Esophagus muscularis mucosa (tissue), 4 donors: ENCODE data around the gene GHR. TPM values are rescaled to one million over a fixed set of nuclear protein-coding genes. Genes with fewer than 3 reads are reported as not detected.

Experiments
- DNase-seq: peaks from one replicate; pipeline ENCODE4 v3.0.0-alpha.2; 2017; ENCODE audit errors: extremely low spot score
- H3K27ac ChIP-seq, 4 donors: fragments of 200-600 bp; sonication (generic); replicated peaks in 1 of 4; 1 replicate in 3 of 4; 2 replicates in 1 of 4; pipeline ENCODE4 v1.5.1; 2016 to 2019; ENCODE audit warnings: mild to moderate bottlenecking in 1 of 4
- H3K27me3 ChIP-seq, 4 donors: fragments of 200-600 bp; sonication (generic); one replicate each; pipeline versions ENCODE4 v1.5.1 to v1.6.0; 2016 to 2019
- H3K36me3 ChIP-seq, 4 donors: fragments of 200-600 bp; sonication (generic); one replicate each; pipeline ENCODE4 v1.5.1; 2016 to 2019
- H3K4me1 ChIP-seq, 4 donors: fragments of 200-600 bp; sonication (generic); one replicate each; pipeline ENCODE4 v1.5.1; 2016 to 2019
- H3K4me3 ChIP-seq, 4 donors: fragments of 200-600 bp; sonication (generic); 1 replicate in 2 of 4; 2 replicates in 2 of 4; pipeline ENCODE4 v1.5.1; 2016 to 2019; ENCODE audit warnings: mild to moderate bottlenecking in 4 of 4, moderate library complexity in 1 of 4
- H3K9me3 ChIP-seq, 4 donors: fragments of 200-600 bp; sonication (generic); 1 replicate in 3 of 4; 2 replicates in 1 of 4; pipeline ENCODE4 v1.5.1; 2016 to 2019
- EP300 ChIP-seq: sonication (generic); formaldehyde crosslinking; IDR thresholded peaks from one replicate; pipeline ENCODE4 v1.6.1; 2017; ENCODE audit warnings: antibody characterized with exemption
- POLR2A ChIP-seq: fragments of 450-650 bp; IDR thresholded peaks from one replicate; pipeline ENCODE4 v1.6.1; 2017; ENCODE audit warnings: antibody characterized with exemption, moderate library complexity, mild to moderate bottlenecking, low read depth
- POLR2AphosphoS5 ChIP-seq, 2 donors: sonication (generic); formaldehyde crosslinking; IDR thresholded peaks; one replicate each; pipeline ENCODE4 v1.6.1; 2017; ENCODE audit warnings: antibody characterized with exemption in 2 of 2
- WGBS: methylation state at CpG from one replicate; pipeline ENCODE4 v1.1.5; 2018; 5-methylcytosine and 5-hydroxymethylcytosine counted together
- intact Hi-C: fragments of 100-400 bp; cut with DNase I; formaldehyde crosslinking; loops from one replicate; pipeline ENCODE4 v1.15.1; 2023
- total RNA-seq, 4 donors: library from RNA; depleted of rRNA; stranded (reverse); fragments of >200 nt; gene quantifications; one replicate each; pipeline versions ENCODE4 v1.1.0 to v1.2.1, GENCODE V29; 2016
- TF ChIP-seq, protein P1 (sequence below), 3 experiments: fragments of 200-600 bp in 2 of 3; fragments of 450-650 bp in 1 of 3; sonication (generic) in 2 of 3; IDR thresholded peaks; one replicate each; pipeline ENCODE4 v1.5.1; 2017 to 2019; ENCODE audit warnings: antibody characterized with exemption in 3 of 3, mild to moderate bottlenecking in 2 of 3, moderate library complexity in 1 of 3

The GHR gene
- total RNA-seq, 4 donors from 2014 or later: 5.3 to 9.1 (median 6.5) TPM

DNA sequence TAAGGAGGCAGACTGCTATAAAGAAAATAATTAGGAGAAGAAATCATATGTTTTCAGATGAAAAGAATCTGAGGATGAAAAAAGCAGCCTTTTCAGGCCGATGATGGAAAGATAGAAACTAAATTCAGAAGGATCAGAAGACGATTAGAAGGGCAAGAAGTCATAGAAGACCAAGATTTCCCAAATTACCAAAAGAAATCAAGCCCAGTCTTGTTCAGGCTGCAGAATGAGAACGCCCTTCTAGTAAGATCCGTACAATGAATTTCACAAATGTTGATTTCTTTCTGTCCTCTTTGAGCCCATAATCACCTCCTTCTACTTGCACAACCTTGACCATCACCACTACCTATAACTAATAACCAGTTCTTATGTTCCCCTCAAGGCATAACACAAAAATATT, 218.8 kb downstream of the GHR start:
- no peaks in the 10 kb centered on the region for H3K4me1 ChIP-seq
- TF ChIP-seq EP300 (no peak), POLR2A (no peak), POLR2AphosphoS5 (IDR thresholded peaks at IDR 0.05) (no peak)
- TF ChIP-seq, protein P1, sequence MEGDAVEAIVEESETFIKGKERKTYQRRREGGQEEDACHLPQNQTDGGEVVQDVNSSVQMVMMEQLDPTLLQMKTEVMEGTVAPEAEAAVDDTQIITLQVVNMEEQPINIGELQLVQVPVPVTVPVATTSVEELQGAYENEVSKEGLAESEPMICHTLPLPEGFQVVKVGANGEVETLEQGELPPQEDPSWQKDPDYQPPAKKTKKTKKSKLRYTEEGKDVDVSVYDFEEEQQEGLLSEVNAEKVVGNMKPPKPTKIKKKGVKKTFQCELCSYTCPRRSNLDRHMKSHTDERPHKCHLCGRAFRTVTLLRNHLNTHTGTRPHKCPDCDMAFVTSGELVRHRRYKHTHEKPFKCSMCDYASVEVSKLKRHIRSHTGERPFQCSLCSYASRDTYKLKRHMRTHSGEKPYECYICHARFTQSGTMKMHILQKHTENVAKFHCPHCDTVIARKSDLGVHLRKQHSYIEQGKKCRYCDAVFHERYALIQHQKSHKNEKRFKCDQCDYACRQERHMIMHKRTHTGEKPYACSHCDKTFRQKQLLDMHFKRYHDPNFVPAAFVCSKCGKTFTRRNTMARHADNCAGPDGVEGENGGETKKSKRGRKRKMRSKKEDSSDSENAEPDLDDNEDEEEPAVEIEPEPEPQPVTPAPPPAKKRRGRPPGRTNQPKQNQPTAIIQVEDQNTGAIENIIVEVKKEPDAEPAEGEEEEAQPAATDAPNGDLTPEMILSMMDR (IDR thresholded peaks at IDR 0.05): no peak
- no peaks in the 10 kb centered on the region for H3K27me3 ChIP-seq
- no peaks in the 10 kb centered on the region for H3K36me3 ChIP-seq
- no peaks in the 10 kb centered on the region for H3K9me3 ChIP-seq
- no peak overlapping the region for H3K4me3 ChIP-seq
- WGBS: 93% methylated on average over 4 of the region's 4 CpGs
- no peak for DNase-seq
- intact Hi-C loops: no loop called here
- no peak overlapping the region for H3K27ac ChIP-seq

- 82% methylated on average over 1 of the region's 1 CpG for WGBS
These were observed 220.1 kb downstream of the GHR start for GRCh38 chr5:42643360-42643759.

DNA sequence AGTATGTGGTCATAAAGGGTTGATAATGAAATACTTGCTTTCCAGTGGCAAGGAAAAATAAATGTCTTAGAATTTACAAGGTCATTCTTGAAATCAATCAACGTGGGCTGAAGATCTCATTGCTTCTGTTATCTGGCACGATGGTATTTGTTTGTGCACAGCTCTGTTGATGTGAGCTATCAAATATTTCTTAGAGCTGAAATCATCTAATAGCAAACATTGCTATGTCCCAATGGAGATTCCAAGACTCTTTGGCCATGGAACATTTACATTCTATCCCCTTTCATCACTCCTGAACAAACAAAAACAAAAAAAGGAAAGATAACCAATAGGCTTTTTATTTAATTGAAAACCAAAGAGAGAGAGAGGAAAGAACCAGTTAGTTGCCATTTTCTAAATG, 221.9 kb downstream of the GHR start:
- TF ChIP-seq, protein P1 (IDR thresholded peaks at IDR 0.05): no peak
- TF ChIP-seq EP300: no peak
- no peak for TF ChIP-seq POLR2A
- TF ChIP-seq POLR2AphosphoS5 (IDR thresholded peaks at IDR 0.05): no peak
- H3K4me3 ChIP-seq: no peak overlapping the region
- WGBS: 62% methylated on average over 2 of the region's 2 CpGs
- H3K27ac ChIP-seq: no peak overlapping the region
- no peaks in the 10 kb centered on the region for H3K9me3 ChIP-seq
- peaks cover 0 to 10% (median 3%) of the 10 kb centered on the region in 4 donors for H3K4me1 ChIP-seq
- no peak for DNase-seq
- H3K36me3 ChIP-seq: no peaks in the 10 kb centered on the region
- intact Hi-C loops: no loop called here
- no peaks in the 10 kb centered on the region for H3K27me3 ChIP-seq

More at GRCh38 chr5:42643360-42643759, 220.1 kb downstream of the GHR start:
- Histone ChIP-seq H3K4me3 (no peak overlapping the region), H3K27ac (no peak overlapping the region), H3K4me1 (peaks cover 0 to 3% (median under 1%) of the 10 kb centered on the region in 4 donors), H3K36me3 (no peaks in the 10 kb centered on the region), H3K9me3 (no peaks in the 10 kb centered on the region), H3K27me3 (no peaks in the 10 kb centered on the region)
- intact Hi-C loops: no loop called here
- no peak for DNase-seq
- no peak for TF ChIP-seq POLR2AphosphoS5 (IDR thresholded peaks at IDR 0.05)
- no peak for TF ChIP-seq EP300
- TF ChIP-seq POLR2A: no peak
- TF ChIP-seq, protein P1 (IDR thresholded peaks at IDR 0.05): no peak

GRCh38 chr5:42648036-42648435, 224.8 kb downstream of the GHR start:
- H3K27me3 ChIP-seq: no peaks in the 10 kb centered on the region
- H3K36me3 ChIP-seq: no peaks in the 10 kb centered on the region
- WGBS: 63% methylated on average over 3 of the region's 3 CpGs
- no peak overlapping the region for H3K4me3 ChIP-seq
- H3K4me1 ChIP-seq: peaks cover 0 to 10% (median 3%) of the 10 kb centered on the region in 4 donors
- no peak overlapping the region for H3K27ac ChIP-seq
- intact Hi-C loops: no loop called here
- no peak for DNase-seq
- no peaks in the 10 kb centered on the region for H3K9me3 ChIP-seq
- no peak for TF ChIP-seq EP300
- no peak for TF ChIP-seq POLR2AphosphoS5 (IDR thresholded peaks at IDR 0.05)
- TF ChIP-seq, protein P1 (IDR thresholded peaks at IDR 0.05): no peak

- 28% methylated on average over 1 of the region's 1 CpG for WGBS
- Histone ChIP-seq H3K4me3 (no peak overlapping the region), H3K9me3 (no peaks in the 10 kb centered on the region), H3K27me3 (no peaks in the 10 kb centered on the region), H3K27ac (no peak overlapping the region), H3K4me1 (peaks cover 0 to 10% (median 3%) of the 10 kb centered on the region in 4 donors), H3K36me3 (no peaks in the 10 kb centered on the region)
- no peak for DNase-seq
- TF ChIP-seq POLR2A (no peak), EP300 (no peak), POLR2AphosphoS5 (IDR thresholded peaks at IDR 0.05) (no peak)
- TF ChIP-seq, protein P1 (IDR thresholded peaks at IDR 0.05): no peak
- intact Hi-C loops: no loop called here
These were observed 225.7 kb downstream of the GHR start for GRCh38 chr5:42648915-42649314.
